Testis (tissue), 2 donors: ENCODE data around the gene MTPN.

Source experiments
- CTCF ChIP-seq, 3 experiments: fragments of 450-650 bp in 2 of 3; fragments of 200-600 bp in 1 of 3; sonication (generic) in 1 of 3; IDR thresholded peaks; one replicate each; pipeline ENCODE4 v1.5.1; 2016 to 2019; ENCODE audit warnings: antibody characterized with exemption in 3 of 3, mild to moderate bottlenecking in 2 of 3, moderate library complexity in 1 of 3
- POLR2A ChIP-seq: fragments of 450-650 bp; IDR thresholded peaks from one replicate; pipeline ENCODE4 v1.6.1; 2017; ENCODE audit warnings: antibody characterized with exemption, mild to moderate bottlenecking, moderate library complexity

GRCh38 chr7:135901585-135902540 lies 75.3 kb downstream of the MTPN start:
- TF ChIP-seq POLR2A (no peak), CTCF (IDR thresholded peaks at IDR 0.05) (no peak)
